ENCODE results near the gene PLEKHM3. TPM values are rescaled to one million over a fixed set of nuclear protein-coding genes. Genes with fewer than 3 reads are reported as not detected.

Gene PLEKHM3
- total and polyA plus RNA-seq, 2 of the 13 experiments (the other 11 are each of a cell fraction or from before 2014, with no cell fraction given): 4.5 to 4.7 TPM

- no peak for TF ChIP-seq ZNF326 (CRISPR knock-in tag; IDR thresholded peaks at IDR 0.05; ENCODE audit: borderline replicate concordance)
- no peak for TF ChIP-seq GABPA (IDR thresholded peaks at IDR 0.05; ENCODE audit: low read depth, low read length)
- no peak for TF ChIP-seq GABPA (CRISPR knock-in tag; IDR thresholded peaks at IDR 0.05; ENCODE audit: low read depth)
- TF ChIP-seq ZNF747 (CRISPR knock-in tag; IDR thresholded peaks at IDR 0.05; ENCODE audit: borderline replicate concordance): no peak
- TF ChIP-seq ZFAT (CRISPR knock-in tag; conservative IDR thresholded peaks at IDR 0.05): no peak
Measured at GRCh38 chr2:207920321-207920720, 105.0 kb downstream of the PLEKHM3 start (continued).

- TF ChIP-seq GPN1 (CRISPR knock-in tag; IDR thresholded peaks at IDR 0.05; ENCODE audit: borderline replicate concordance) (no peak), ATF7 (IDR thresholded peaks at IDR 0.05) (peak; percentile 76), ATF7 (CRISPR knock-in tag; IDR thresholded peaks at IDR 0.05) (no peak)
- ChIA-PET POLR2A (interaction anchor here (1.0 kb wide), 2 partner anchors 16 to 127 kb away, joined by 4 to 5 read pairs; no protein-coding TSS in a partner anchor), CTCF (ENCODE audit: low intra/inter-chr PET ratio, low total read pairs) (no interaction called here)
- peaks cover 11% of the 10 kb centered on the region; the same call in 1 of the 2 replicates for H3K4me1 ChIP-seq (ENCODE audit: insufficient read depth, low read length)
- FAIRE-seq: peak; percentile 28
- intact Hi-C loops (cut with micrococcal nuclease; ENCODE audit: unreplicated experiment): no loop called here
- in situ Hi-C loops (cut with HindIII; ENCODE audit: extremely low pct_ligation_motif_present, low pct_unique_long_range_greater_than_20kb): no loop called here
- BruUV-seq (replicated peaks): no TSS peak
- no peak overlapping the region for H3K27ac ChIP-seq (ENCODE audit: extremely low read length, insufficient read depth, low read length)
- no peak for DNase-seq (ENCODE audit: low spot score)
- peaks cover 0 to 4% of the 10 kb centered on the region in 2 experiments; a peak in 2 of 5 replicates for H3K36me3 ChIP-seq (replicated peaks in 1 of 2; ENCODE audit: control insufficient read depth in 1 of 2, insufficient read depth in 2 of 2, low read length in 2 of 2)
- no peaks in the 10 kb centered on the region for H4K20me1 ChIP-seq (ENCODE audit: insufficient read depth, low read length)
- H3K4me3 ChIP-seq (replicated peaks in 1 of 3; ENCODE audit: insufficient read depth in 1 of 3, low read depth in 2 of 3, low read length in 3 of 3): no peak overlapping the region
- H3K9ac ChIP-seq (ENCODE audit: insufficient read depth, low read depth, low read length): no peak overlapping the region
- no peaks in the 10 kb centered on the region for H3K79me2 ChIP-seq (ENCODE audit: insufficient read depth, low read length)
- H2AFZ ChIP-seq (ENCODE audit: low read length): no peak overlapping the region
- H3K27me3 ChIP-seq (ENCODE audit: control insufficient read depth in 1 of 2, insufficient read depth in 2 of 2, low read length in 2 of 2): no peaks in the 10 kb centered on the region
- H3K4me2 ChIP-seq (ENCODE audit: low read depth, low read length): no peak overlapping the region
- 90% methylated on average over 8 of the region's 8 CpGs for WGBS (ENCODE audit: low lambda C conversion rate)
- H3K9me3 ChIP-seq (ENCODE audit: low read length): no peaks in the 10 kb centered on the region
- ATAC-seq: no peak
Measured at GRCh38 chr2:207919164-207919919, 106.0 kb downstream of the PLEKHM3 start.

Measured in HepG2 (cell line).